Hematopoietic multipotent progenitor cell treated with erythropoietin and hydrocortisone succinate and interleukin-3 and kit ligand, for 8 days (in vitro differentiated cells): ENCODE measurements around the gene WNT11.

Source experiments
- DNase-seq: peaks from one replicate; pipeline ENCODE4 v3.0.0-alpha.2; 2015

Gene WNT11

DNA sequence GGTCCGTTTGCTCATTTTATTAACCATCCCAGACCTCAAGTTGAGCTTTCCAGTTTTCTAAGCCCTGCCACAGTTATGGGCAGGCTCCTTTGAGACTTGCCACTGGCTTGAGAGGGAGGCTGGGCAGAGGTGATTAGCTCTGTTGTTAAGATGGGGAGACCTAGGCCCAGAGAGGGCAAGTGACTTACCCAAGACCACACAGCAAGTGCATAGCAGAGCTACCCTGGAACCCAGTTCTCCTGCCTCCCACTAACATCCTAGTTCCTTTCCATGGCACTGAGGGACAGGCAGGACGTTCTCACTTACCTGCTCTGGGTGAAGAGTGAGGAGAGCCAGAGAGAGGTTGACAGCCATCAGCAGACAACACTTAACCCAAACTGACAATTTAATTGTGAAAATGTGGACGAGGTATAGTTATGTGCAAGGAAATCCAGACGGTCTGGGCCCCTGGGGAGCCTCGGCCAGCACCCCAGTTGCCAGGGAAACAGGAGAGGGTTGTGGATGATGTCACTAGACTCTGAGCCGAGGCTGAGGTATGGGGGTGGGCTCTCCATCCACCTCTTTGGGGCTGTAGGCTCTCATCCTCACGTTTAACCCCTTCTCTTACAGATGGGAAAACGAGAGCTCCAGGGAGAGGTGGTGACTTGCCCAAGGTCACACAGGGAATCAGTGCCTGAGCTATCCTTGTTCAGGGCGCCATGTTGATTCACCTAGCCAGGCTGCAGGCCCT is 12.3 kb upstream of the WNT11 start:
- no peak for DNase-seq

DNA sequence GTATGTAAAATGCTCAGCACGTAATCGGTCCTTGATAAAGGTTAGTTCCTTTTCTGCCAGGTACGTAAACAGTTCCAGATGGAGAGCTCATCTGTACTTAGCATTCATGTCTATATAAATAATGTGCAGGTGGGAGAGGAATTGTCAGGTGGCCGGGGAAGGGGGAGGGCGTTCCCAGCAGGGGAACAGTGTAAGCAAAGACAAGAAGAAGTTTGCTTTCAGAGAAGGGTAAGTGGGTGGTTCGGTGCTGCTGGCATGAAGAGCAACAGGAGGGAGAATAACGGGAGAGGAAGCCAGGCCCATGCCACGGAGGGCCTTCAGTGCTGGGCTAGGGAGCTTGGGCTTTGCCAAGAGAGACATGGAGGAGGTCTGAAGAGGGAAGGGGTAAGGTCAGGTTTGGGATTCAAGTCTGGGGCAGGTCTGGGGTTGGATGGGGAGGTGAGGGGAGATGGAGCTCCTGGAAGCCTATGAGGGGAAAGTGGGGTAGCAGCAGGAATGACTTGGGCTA is 11.4 kb upstream of the WNT11 start:
- no peak for DNase-seq

DNA sequence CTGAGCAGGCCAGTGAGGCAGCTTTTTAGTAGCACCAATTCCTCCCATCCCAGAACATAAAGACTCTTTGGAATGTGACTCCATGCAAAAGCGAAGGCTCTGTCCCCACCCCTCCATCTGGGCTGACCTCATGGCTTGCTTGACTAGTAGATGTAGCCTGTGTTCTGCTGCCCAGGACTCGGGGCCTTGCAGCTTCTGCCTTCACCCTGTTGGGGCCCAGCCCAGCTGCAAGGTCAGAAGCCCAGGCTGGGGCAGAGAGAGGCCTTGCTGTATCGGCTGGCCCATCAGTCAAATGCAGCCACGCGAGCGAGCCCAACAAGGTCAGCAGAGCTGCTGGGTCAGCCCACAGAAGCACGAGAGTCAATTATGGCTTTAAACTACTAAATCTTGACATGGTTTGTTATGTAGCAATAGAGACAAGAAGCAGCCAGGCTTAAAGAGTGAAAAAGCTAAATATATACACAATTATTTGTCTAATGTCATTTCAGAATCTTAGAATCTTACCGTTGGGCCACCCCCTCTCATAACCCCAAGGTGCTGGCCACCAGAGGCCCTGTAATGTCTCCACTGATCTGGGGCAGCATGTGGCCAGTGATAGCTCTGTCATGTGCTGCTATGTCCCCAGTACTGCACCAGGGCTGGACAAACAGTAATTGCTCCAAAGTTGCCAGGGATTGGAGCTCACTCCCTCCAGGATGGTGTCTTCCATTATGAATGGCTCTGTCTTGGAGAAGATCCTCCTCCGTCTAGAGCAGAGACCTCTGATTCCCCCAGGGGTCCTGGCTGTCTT is 10.4 kb upstream of the WNT11 start:
- DNase-seq: no peak

DNA sequence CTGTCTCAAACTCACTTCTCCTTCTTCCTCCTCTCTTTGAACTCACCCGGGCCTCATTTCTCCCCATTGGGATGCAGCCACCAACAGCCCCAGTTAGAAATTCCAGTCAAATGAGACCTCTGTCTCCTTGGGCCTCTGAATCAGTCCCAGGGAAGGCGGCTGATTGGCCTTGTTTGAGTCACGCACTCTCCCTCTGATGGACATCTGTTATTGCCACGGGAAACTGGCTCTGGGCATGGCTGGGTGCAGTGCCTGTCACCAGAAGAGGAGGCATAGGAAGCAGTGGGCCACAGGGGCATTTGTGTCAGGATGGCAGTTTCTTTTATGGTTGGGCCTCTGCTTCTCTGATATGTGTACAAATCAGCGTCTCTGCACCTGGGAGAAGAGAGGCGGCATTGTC is 9.6 kb upstream of the WNT11 start:
- DNase-seq: no peak

DNA sequence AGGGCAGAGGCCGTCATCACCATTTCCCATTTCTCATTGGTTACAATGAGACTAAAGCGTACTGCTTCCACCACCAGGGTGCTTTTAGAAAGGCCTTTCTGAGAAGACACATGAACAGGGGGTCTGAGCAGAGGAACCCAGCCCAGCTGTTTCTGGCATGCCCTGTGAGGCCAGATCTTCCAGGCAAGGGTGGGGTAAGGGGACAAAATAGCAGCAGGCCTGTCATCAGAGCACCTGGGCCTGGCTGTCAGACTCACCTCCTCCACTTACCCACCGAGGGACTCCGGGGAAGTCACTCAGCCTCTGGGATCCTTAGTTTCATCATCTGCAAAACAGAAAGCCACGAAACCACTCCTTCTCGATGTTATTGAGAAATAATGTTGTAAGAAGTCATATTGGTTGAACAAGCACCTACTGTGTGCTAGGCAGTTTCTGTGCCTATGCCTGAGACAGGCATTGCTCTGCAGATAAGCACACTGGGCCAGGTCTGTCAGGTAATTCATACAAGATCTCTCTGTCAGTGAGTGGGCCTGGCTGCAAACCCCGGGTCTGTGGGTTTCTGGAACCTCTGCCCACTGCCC is 8.8 kb upstream of the WNT11 start:
- no peak for DNase-seq

DNA sequence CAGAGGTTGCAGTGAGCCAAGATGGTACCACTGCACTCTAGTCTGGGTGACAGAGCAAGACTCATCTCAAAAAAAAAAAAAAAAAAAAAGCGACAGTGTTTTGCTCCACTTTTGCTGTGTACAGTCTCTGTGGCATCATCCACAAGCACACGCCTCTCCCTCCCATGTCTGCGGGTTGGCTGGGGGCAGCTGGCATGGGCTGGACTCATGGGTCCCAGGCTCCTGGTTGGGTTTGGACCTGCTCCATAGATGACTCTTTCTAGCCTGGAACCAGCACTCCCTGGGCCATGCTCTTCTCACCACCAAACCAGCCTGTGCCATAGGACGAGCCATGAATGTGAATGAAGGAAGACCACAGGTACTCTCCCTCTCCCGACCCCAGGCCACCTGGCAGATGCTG is 7.9 kb upstream of the WNT11 start:
- DNase-seq: no peak

DNA sequence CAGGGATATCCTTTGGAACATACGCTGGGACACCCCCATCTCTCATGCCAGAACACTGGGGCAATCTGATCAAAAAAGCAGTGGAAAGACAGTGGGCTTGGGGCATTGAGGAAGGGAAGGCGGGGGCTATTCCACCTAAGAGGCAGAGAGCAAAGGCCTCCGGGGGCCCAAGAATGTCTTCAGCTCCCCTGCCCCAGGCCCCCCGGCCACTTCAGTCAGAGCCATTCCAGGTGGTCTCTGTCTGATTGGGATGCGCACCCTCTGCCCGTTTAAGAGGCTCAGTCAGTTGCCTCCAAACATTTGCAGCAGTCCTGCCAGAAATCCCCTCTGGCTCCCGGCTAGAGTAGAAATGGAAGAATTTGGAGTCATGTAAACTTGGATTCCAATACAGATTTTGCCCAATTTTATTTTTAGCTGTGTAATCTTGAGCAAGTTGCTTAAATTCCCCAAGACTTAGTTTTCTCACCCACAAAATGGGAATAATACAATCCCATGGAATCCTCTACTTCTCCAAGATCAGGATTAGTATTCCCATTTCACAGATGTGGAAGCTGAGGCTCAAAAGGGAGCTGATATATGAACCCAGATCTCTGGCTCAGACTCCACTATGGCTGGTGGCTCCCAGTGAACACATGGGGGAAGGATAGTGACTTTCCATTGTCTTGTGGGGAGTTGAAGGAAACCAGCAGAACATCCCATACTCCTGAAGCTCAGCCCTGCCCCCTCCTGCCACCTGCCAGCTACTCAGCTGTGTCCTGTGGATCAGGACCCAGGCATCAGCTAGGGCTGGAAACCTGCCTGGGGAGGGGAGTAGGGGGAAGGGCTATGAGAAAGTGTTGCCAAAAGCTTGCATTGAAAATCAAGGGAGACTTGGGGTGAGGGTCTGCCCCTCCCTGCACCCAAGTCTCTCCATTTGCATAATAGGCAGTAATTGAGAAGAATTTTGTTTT is 6.1 kb upstream of the WNT11 start:
- DNase-seq: no peak

DNA sequence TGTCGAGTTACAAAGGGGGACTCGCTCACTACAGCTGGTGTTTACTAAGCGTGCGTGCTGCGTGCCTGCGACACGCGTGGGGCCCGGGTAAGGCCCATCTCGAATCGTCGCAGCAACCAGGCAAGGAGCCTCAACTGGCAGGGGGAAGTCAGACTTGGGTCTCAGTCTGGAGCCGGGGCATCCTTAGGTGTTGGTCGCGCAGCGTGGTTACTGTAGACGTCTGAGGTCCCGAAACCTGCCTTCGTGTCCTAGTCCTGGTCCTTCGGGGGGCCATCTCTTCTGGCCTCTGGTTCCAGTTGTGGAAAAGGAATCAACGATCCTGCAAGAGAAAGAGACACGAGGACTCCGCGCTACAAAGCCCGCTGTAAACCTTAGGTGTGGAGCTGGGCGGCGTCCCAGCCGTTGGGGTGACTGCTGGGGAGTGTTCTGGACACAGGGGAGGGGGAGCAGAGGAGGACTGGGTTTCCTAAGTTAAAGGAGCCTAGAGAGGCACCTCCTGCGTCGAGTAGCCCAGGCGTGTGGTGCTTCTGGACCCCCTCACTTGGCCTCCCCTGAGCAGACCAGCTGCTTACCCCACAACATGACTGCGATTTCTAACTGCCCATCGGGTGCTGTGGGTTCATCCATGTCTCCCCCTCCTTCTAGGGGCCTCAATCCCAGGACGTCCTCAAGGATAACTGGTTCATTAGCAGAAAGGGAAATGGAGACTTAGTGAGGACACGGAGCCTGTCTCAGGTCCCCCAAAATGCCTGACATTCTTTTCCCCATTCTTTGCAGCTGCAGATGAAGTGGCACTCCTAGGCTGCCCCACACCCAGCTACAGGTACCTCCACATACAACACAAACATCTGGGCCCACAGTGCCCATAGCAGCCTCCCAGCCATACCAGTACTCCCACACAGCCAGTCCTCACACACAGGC is 4.9 kb upstream of the WNT11 start:
- no peak for DNase-seq

DNA sequence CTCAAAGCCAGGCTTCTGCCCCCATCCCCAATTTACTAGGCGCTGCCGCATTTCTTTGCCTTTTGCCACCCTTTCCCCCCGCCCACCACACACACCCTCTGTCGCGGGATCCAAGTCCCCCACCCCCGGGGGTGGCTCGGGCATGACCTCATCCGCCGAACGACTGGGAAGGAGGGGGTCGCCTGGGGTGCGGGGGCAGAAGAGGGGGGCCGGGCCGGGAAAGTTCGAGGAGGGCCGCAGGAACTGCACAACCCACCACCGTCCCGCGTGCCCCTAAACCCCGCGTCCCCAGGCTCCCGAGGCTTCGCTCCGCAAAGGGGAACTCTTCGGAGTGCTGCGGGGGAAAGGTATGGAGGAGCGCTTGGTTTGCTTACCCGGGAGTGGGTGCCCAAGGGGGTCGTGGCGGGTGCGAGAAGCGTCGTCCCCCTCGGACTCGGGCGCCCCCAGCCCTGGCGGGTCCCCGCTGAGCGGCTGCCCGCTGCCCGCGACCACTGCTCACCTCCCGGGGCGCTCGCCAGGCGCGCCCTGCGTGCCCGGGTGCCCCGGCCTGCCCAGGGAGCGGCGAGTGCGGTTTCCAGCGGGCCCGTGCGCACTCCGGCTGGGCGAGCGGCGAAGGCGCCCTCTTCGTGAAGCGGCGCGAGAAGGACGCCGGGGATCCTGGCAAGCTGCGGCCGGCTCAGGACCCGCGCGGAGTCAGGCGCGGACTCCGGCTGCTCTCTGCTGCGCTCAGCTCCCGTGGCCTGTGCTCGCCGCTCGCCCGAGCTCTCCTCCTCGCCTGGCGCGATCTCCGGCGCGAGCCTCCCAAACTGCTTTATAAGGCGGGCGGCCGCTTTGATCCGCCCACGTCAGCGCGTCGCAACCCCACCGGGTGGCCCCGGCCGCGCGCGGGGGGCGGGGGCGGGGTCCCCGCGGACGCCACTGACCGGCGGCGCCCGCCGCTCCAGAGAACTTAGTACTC is 4.0 kb upstream of the WNT11 start:
- no peak for DNase-seq

DNA sequence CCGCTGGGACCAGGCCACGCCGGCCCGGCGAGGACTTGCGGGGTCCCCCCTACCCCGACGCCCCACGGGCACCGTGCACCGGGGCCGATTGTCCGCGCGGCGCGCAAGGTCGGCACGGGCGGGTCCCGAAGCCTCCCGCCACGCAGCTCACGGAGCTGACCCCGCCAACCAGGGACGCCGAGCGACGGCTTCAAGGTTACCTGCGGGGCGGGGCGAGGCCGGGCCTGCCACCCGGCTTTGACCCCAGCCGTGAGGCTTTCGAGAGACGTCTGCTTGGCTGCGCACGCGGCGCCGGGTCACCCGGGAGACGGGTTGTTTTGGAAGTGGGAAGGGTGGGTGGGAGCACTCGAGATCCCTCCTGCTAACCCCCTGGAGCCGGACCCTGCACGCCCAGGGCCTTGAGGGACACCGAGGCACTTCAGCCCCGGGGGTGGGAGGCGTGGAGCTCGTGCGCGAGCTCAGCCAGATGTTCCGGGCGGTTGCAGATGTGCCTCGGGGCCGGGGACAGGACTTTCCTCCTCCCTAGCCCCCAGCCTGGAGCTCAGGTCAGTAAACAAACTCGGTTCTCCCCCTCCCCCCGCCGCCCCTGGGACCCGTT is 3.2 kb upstream of the WNT11 start:
- DNase-seq: no peak

DNA sequence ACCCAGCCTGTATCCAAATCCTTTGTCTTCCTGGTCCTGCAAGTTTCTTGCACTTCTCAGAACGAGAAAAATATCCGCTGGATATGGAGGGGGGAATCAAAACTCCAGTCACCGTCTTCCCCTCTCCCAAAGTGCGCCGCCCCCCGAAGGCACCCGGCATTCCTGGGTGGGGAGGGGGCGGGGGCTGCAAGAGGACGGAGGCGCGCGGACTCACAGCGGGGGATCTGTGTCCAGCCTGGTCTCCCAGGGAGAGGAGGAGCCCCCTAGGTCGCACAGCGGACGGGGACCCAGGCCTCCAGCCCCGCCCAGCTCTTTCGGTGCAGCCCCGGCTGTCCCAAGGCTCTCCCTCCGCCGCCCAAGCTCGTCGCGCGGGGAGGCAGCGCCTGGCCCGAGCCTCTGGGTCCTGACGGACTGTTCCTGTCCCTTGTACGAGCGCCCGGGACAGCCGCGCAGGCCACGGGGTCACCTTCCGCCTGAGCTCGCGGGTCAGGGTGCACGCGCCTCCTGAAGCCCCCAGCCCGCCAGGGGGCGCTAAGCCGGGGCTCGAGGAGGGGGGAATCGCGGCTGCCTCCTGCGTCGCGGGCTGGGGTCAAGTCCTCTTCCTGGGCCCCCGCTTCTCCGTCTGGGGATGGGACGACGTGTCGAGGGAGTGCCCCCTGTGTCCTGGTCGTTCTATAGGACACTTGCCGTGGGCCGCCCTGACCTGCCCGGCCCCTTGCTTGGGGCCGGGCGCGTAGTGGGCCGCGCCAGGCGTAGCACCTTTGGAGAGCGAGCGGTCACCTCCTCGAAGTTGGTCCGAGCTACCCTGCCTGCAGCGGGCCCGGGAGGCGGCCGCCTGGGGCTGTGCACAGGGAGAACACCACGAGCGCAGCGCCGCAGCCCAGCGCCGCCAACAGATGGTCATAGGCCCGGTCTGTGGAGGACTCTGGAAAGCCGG is 2.4 kb upstream of the WNT11 start:
- DNase-seq: peak; percentile 56

DNA sequence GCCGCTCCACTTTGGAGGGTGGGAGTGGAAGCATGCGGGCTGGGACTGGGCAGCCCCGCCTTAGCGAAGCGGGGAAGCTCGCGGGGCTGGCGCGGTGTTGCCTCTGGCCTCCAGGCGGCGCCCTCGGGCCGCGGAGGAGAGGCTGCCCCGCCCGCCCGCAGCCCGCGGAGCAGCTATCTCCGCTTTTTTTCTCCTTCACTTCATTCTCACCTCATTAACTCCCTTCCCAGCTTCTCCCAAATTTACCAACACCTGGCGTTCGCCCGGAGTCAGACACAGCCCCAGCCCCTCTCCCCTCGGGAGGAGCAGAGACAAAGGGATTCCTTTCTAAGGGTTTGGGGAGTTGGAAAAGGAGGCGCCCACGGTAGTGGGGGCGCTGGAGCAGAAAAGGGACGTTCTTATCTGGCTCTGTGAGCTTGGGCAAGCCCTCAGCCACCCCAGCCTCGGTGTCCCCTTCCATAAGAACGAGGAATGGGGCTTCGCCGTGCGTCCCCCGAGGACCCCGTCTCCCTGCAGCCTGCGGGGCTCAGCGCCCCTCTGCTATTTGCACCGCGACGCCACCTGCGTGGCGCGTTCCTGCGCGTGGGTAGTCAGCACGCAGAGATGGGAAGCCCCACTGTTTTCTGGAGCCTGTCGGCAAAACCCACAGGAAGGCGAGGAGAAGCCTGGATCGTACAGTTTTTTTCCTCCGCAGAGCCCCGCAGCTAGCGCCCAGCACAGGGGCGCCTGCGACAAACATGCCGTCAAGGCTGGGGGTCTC is 1.5 kb upstream of the WNT11 start:
- peak; percentile 74 for DNase-seq

DNA sequence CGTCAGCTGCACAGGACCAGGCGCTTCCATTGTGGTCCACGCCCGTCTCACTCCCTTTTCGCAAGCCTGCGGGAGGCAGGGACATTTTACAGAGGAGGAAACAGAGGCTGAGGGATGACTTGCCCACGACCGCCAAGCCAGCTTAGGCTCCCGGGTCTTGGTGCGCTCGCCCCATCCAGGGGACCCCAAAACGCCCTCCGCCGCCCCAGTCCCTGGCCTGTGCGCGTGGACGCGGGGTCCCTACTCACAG is 300 bp downstream of the WNT11 start:
- no peak for DNase-seq

DNA sequence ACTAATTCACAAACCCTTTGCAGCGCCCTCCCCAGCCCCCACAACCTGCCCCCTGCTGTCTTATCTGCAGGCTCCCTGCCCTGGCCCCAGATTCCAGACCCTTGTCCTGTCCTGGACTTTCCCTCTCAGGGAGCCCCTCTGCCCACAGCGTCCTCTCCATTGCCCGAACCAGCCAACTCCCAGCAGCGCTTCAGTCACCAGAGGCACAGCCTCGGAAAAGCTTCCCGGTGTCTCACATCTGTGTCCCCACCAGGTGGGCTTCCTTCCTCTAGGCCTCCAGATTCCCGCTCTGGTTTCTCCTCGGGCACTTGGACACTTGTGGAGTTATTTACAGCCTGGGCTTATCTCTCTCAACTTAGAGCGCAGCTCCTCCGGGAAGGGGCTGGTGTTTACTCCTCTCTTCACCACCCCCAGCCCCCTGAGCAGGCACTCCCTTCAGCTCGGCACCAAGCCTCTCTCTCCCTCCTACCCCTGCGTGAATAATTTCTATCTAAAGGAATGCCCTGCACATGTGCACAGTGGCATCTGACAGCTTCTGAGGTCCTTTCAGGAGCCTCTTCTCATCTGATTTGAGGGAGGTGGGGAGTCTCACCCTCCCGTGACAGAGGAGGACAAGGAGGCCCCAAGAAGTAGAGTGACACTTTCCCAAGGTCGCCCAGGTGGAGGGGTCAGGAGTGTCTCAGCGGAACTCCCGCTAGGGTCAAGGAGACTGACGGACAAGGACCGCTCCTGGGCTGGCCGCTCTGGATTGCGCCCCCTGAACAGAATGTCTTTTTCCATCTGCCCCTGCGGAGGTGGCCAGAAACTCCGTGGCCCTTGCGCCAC is 838 bp downstream of the WNT11 start:
- no peak for DNase-seq

DNA sequence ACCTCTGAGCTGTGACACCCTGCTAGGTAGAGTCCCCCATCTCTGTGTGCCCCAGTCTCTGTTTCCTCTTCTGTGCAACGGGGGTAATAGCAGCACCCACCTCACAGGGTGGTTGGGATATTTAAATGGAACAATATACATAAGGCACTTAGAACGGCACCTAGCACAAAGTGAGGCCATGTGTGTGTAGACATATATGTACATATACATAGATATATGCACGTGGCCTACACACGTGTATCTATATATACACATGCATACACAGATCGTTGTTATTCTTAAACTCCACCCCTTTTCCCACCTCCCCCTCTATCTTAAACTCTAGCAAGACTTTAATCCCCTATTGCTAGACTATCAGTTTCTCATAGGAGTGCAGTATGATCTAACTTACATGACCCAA is 2.4 kb downstream of the WNT11 start:
- no peak for DNase-seq

DNA sequence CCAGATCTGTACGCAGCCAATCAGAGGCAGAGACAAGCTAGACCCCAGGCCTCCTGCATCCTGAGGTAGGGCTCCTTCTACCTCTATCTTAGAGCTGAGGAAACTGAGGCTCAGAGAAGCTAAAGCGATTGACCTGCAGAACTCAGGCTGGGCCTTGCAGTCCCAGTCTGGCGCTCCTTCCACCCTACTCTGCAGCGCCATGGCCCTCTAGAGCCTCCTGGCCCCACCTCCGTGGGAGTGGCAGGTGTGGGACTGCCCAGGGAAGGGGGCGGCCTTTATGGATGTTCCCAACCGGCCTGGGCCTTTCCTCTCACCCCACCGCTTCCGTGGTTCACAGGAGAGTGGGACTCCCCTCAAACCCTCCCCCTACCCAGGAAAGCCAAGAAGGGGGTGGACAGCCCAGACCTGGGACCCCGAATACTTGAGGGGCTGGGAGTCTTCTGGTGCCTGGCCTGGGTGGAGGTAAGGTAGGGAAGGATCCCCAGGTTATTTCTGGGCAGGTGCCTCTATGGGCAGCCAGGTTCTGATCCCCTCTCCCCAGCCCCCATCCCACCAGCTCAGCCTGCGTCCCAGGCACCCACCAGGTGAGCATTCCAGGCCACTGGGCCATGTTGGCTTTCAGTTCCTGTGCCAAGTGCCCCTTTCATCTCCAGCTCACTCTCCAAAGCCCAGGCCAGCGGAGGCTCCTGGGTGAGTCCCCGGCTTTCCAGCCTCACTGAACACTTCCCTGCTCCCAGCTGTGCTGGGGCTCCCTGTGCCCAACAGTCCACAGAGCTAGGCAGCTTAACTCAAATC is 3.0 kb downstream of the WNT11 start:
- no peak for DNase-seq
